SK-N-SH (cell line): Measurements from ENCODE around the gene ATG7.

Experiments
- ELF1 ChIP-seq: IDR thresholded peaks from 2 replicates; pipeline ENCODE4 v1.4.0; 2012
- EP300 ChIP-seq, 2 experiments: IDR thresholded peaks; 2 replicates each; pipeline versions ENCODE4 v1.4.0 to v1.6.1; 2012; ENCODE audit warnings: borderline replicate concordance in 1 of 2, low read depth in 1 of 2, low read length in 1 of 2
- POLR2AphosphoS5 ChIP-seq: IDR thresholded peaks from 2 replicates; pipeline ENCODE4 v1.6.1; 2012; ENCODE audit warnings: low read depth, low read length
- SIN3A ChIP-seq: IDR thresholded peaks from 2 replicates; pipeline ENCODE4 v1.6.1; 2012; ENCODE audit warnings: low read depth, mild to moderate bottlenecking, low read length, moderate library complexity, borderline replicate concordance
- SMC3 ChIP-seq: IDR thresholded peaks from 2 replicates; pipeline ENCODE4 v1.6.1; 2012; ENCODE audit warnings: low read depth, low read length, improper control_type of control experiment
- TEAD4 ChIP-seq: IDR thresholded peaks from 2 replicates; pipeline ENCODE4 v1.4.0; 2012; ENCODE audit warnings: mild to moderate bottlenecking, borderline replicate concordance; ENCODE audit not compliant: insufficient read depth
- TF ChIP-seq, protein P1 (sequence below): fragments of 200-600 bp; sonication (generic); IDR thresholded peaks from 2 replicates; pipeline ENCODE4 v1.6.1; 2017; ENCODE audit warnings: antibody characterized with exemption, mild to moderate bottlenecking, moderate library complexity
- TF ChIP-seq, protein P2 (sequence below): IDR thresholded peaks from 2 replicates; pipeline ENCODE4 v1.4.0; 2012; ENCODE audit warnings: low read depth
- TF ChIP-seq, protein P3 (sequence below): IDR thresholded peaks from 2 replicates; pipeline ENCODE4 v1.4.0; 2012; ENCODE audit warnings: low read depth, borderline replicate concordance

DNA sequence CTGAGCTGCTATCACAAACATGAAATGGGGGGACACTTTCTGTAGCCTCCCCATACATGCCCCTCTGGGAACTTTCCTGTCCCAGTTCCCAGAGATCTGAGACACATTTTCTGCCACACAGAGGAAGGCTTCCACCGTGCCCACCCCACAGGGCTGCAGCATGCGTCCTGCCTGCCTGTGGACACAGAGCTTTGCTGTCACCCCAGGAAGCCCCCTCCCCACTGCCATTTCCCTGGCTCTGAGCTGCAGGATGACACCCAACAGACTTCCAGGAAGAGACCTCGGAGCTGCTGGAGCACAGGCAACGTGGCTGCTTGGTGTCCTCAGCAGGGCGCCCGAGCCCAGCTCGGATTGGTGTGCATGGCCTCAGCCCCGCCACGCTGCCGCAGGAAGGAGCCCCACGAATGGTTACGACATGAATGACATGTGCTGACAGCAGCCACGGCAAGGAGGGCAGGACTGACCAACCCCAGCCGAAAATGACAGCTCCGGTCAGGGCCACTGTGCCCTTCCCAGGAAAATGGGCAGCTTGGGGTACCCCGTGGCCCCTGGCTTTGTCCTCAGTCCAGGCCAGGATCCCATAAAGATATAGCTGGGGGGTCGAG is 290.2 kb downstream of the ATG7 start:
- TF ChIP-seq, protein P1, sequence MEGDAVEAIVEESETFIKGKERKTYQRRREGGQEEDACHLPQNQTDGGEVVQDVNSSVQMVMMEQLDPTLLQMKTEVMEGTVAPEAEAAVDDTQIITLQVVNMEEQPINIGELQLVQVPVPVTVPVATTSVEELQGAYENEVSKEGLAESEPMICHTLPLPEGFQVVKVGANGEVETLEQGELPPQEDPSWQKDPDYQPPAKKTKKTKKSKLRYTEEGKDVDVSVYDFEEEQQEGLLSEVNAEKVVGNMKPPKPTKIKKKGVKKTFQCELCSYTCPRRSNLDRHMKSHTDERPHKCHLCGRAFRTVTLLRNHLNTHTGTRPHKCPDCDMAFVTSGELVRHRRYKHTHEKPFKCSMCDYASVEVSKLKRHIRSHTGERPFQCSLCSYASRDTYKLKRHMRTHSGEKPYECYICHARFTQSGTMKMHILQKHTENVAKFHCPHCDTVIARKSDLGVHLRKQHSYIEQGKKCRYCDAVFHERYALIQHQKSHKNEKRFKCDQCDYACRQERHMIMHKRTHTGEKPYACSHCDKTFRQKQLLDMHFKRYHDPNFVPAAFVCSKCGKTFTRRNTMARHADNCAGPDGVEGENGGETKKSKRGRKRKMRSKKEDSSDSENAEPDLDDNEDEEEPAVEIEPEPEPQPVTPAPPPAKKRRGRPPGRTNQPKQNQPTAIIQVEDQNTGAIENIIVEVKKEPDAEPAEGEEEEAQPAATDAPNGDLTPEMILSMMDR, result no peak
- TF ChIP-seq, protein P2, sequence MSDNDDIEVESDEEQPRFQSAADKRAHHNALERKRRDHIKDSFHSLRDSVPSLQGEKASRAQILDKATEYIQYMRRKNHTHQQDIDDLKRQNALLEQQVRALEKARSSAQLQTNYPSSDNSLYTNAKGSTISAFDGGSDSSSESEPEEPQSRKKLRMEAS, result no peak
- TF ChIP-seq, protein P3, sequence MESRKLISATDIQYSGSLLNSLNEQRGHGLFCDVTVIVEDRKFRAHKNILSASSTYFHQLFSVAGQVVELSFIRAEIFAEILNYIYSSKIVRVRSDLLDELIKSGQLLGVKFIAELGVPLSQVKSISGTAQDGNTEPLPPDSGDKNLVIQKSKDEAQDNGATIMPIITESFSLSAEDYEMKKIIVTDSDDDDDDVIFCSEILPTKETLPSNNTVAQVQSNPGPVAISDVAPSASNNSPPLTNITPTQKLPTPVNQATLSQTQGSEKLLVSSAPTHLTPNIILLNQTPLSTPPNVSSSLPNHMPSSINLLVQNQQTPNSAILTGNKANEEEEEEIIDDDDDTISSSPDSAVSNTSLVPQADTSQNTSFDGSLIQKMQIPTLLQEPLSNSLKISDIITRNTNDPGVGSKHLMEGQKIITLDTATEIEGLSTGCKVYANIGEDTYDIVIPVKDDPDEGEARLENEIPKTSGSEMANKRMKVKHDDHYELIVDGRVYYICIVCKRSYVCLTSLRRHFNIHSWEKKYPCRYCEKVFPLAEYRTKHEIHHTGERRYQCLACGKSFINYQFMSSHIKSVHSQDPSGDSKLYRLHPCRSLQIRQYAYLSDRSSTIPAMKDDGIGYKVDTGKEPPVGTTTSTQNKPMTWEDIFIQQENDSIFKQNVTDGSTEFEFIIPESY, result no peak
- TF ChIP-seq TEAD4, result no peak
- no peak for TF ChIP-seq EP300 (IDR thresholded peaks at IDR 0.05; ENCODE audit: borderline replicate concordance in 1 of 2, low read depth in 1 of 2, low read length in 1 of 2)
- TF ChIP-seq SIN3A, result no peak
- TF ChIP-seq SMC3, result no peak
- TF ChIP-seq POLR2AphosphoS5, result no peak
- no peak for TF ChIP-seq ELF1
